Vagina (tissue), 2 donors: ENCODE results near the gene SAMHD1. TPM values are rescaled to one million over a fixed set of nuclear protein-coding genes. Genes with fewer than 3 reads are reported as not detected.
"Not testable (repeated sequence)": the region's sequence is repeated elsewhere in the genome, so short reads cannot be mapped to it uniquely, and the experiment has no call there.

ENCODE experiments used
- DNase-seq, 2 donors: peaks; one replicate each; pipeline ENCODE4 v3.0.0-alpha.2; 2017; ENCODE audit errors: extremely low spot score in 2 of 2
- H3K27ac ChIP-seq: fragments of 200-600 bp; sonication (generic); one replicate; pipeline ENCODE4 v1.5.1; 2019
- H3K27me3 ChIP-seq: fragments of 200-600 bp; sonication (generic); one replicate; pipeline ENCODE4 v1.5.1; 2019
- H3K36me3 ChIP-seq, 2 donors: fragments of 200-600 bp; sonication (generic); one replicate each; pipeline ENCODE4 v1.5.1; 2017 to 2019
- H3K4me1 ChIP-seq: fragments of 200-600 bp; sonication (generic); one replicate; pipeline ENCODE4 v1.5.1; 2019
- H3K4me3 ChIP-seq, 2 donors: fragments of 200-600 bp; sonication (generic); 1 replicate in 1 of 2; 2 replicates in 1 of 2; pipeline ENCODE4 v1.5.1; 2016 to 2019
- H3K9me3 ChIP-seq: fragments of 200-600 bp; sonication (generic); one replicate; pipeline ENCODE4 v1.5.1; 2019
- CTCF ChIP-seq, 3 experiments: fragments of 450-650 bp in 2 of 3; fragments of 200-600 bp in 1 of 3; sonication (generic) in 1 of 3; IDR thresholded peaks; one replicate each; pipeline ENCODE4 v1.5.1; 2017 to 2019; ENCODE audit warnings: antibody characterized with exemption in 3 of 3, mild to moderate bottlenecking in 2 of 3, moderate library complexity in 2 of 3
- POLR2A ChIP-seq, 2 donors: fragments of 450-650 bp; IDR thresholded peaks; one replicate each; pipeline ENCODE4 v1.6.1; 2017; ENCODE audit warnings: antibody characterized with exemption in 2 of 2, mild to moderate bottlenecking in 2 of 2, moderate library complexity in 2 of 2
- POLR2AphosphoS5 ChIP-seq, 2 donors: sonication (generic); formaldehyde crosslinking; IDR thresholded peaks; one replicate each; pipeline ENCODE4 v1.9.0; 2017; ENCODE audit warnings: antibody characterized with exemption in 2 of 2, mild to moderate bottlenecking in 2 of 2, low read depth in 1 of 2; ENCODE audit not compliant: insufficient read depth in 1 of 2
- intact Hi-C: fragments of 100-400 bp; cut with DNase I; formaldehyde crosslinking; loops from one replicate; pipeline ENCODE4 v1.15.1; 2023
- total RNA-seq: library from RNA; depleted of rRNA; stranded (reverse); fragments of >200 nt; gene quantifications from one replicate; pipeline ENCODE4 v1.2.3, GENCODE V29; 2016

SAMHD1 gene
- total RNA-seq, 1 donor from 2014 or later, result 142 TPM

GRCh38 chr20:36932476-36933426 is 18.8 kb downstream of the SAMHD1 start:
- no peak overlapping the region for H3K27ac ChIP-seq
- no peak for DNase-seq

GRCh38 chr20:36932067-36932466 is 19.4 kb downstream of the SAMHD1 start:
- intact Hi-C loops, H3K27ac ChIP-seq: not testable (repeated sequence)

More at GRCh38 chr20:36932476-36933426, 18.8 kb downstream of the SAMHD1 start:
- no peak overlapping the region for H3K4me3 ChIP-seq
- H3K4me1 ChIP-seq, result peaks cover 16% of the 10 kb centered on the region
- intact Hi-C loops, result no loop called here
- no peak for TF ChIP-seq CTCF (IDR thresholded peaks at IDR 0.05)
- TF ChIP-seq POLR2AphosphoS5 (IDR thresholded peaks at IDR 0.05; ENCODE audit: insufficient read depth in 1 of 2, low read depth in 1 of 2), result no peak
- no peak for TF ChIP-seq POLR2A (IDR thresholded peaks at IDR 0.05)
- H3K27me3 ChIP-seq, result no peaks in the 10 kb centered on the region
- H3K9me3 ChIP-seq, result no peaks in the 10 kb centered on the region
- H3K36me3 ChIP-seq, result peaks cover 0 to 63% of the 10 kb centered on the region in 2 donors

GRCh38 chr20:36929691-36930090 is 21.8 kb downstream of the SAMHD1 start:
- Histone ChIP-seq H3K4me3 (no peak overlapping the region), H3K27ac (no peak overlapping the region), H3K9me3 (no peaks in the 10 kb centered on the region), H3K36me3 (peaks cover 0 to 62% of the 10 kb centered on the region in 2 donors), H3K27me3 (no peaks in the 10 kb centered on the region), H3K4me1 (no peaks in the 10 kb centered on the region)
- intact Hi-C loops, result no loop called here
- TF ChIP-seq POLR2A (IDR thresholded peaks at IDR 0.05) (no peak), CTCF (IDR thresholded peaks at IDR 0.05) (no peak), POLR2AphosphoS5 (IDR thresholded peaks at IDR 0.05; ENCODE audit: insufficient read depth in 1 of 2, low read depth in 1 of 2) (no peak)
- no peak for DNase-seq

More at GRCh38 chr20:36932067-36932466, 19.4 kb downstream of the SAMHD1 start:
- H3K36me3 ChIP-seq, result peaks cover 0 to 68% of the 10 kb centered on the region in 2 donors
- DNase-seq, H3K4me3 ChIP-seq, H3K27me3 ChIP-seq, H3K4me1 ChIP-seq, H3K9me3 ChIP-seq: not testable (repeated sequence)

- Histone ChIP-seq H3K4me1 (no peaks in the 10 kb centered on the region), H3K27me3 (no peaks in the 10 kb centered on the region), H3K9me3 (no peaks in the 10 kb centered on the region), H3K36me3 (peaks cover 0 to 61% of the 10 kb centered on the region in 2 donors), H3K27ac (no peak overlapping the region), H3K4me3 (no peak overlapping the region)
- TF ChIP-seq POLR2AphosphoS5 (IDR thresholded peaks at IDR 0.05; ENCODE audit: insufficient read depth in 1 of 2, low read depth in 1 of 2) (no peak), POLR2A (IDR thresholded peaks at IDR 0.05) (no peak), CTCF (IDR thresholded peaks at IDR 0.05) (no peak)
- intact Hi-C loops, result no loop called here
- DNase-seq, result no peak
Measured at GRCh38 chr20:36929290-36929689, 22.2 kb downstream of the SAMHD1 start.

GRCh38 chr20:36927704-36928103 is 23.8 kb downstream of the SAMHD1 start:
- no peak for DNase-seq
- intact Hi-C loops, result no loop called here
- Histone ChIP-seq H3K4me3 (no peak overlapping the region), H3K27ac (no peak overlapping the region), H3K9me3 (no peaks in the 10 kb centered on the region), H3K4me1 (no peaks in the 10 kb centered on the region), H3K27me3 (no peaks in the 10 kb centered on the region), H3K36me3 (peaks cover 0 to 52% of the 10 kb centered on the region in 2 donors)
- TF ChIP-seq CTCF (IDR thresholded peaks at IDR 0.05) (no peak), POLR2A (IDR thresholded peaks at IDR 0.05) (no peak), POLR2AphosphoS5 (IDR thresholded peaks at IDR 0.05; ENCODE audit: insufficient read depth in 1 of 2, low read depth in 1 of 2) (no peak)
